ENCODE measurements around the gene NAIF1. TPM values are rescaled to one million over a fixed set of nuclear protein-coding genes. Genes with fewer than 3 reads are reported as not detected.

The NAIF1 gene
- total RNA-seq, 6 experiments from 2014 or later = 8.7 to 11.5 (median 9.8) TPM

DNA sequence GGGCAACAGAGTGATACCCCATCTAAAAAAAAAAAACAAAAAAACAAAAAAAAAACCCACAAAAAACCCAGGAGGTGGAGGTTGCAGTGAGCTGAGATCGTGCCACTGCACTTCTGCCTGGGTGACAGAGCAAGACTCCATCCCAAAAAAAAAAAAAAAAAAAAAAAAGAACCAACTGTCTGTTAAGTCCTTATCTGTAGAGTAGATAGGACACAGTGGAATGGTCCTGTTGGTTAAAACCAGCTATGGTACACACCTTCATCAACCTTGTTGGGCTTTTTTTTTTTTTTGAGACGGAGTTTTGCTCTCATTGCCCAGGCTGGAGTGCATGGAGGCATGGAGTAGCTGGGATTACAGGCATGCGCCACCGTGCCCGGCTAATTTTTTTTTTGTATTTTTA is 13.1 kb upstream of the NAIF1 start:
- Mint-ChIP-seq H3K36me3 (ENCODE audit: low read depth) (no peaks in the 10 kb centered on the region), H3K27ac (no peak overlapping the region), H3K9me3 (no peaks in the 10 kb centered on the region), H3K27me3 (ENCODE audit: insufficient read depth) (no peaks in the 10 kb centered on the region; the same call in 1 of the 2 replicates), H3K4me1 (ENCODE audit: low read depth) (peaks cover 59% of the 10 kb centered on the region), H3K4me3 (no peak overlapping the region)
- DNase-seq = no peak
- TF ChIP-seq, protein P1, sequence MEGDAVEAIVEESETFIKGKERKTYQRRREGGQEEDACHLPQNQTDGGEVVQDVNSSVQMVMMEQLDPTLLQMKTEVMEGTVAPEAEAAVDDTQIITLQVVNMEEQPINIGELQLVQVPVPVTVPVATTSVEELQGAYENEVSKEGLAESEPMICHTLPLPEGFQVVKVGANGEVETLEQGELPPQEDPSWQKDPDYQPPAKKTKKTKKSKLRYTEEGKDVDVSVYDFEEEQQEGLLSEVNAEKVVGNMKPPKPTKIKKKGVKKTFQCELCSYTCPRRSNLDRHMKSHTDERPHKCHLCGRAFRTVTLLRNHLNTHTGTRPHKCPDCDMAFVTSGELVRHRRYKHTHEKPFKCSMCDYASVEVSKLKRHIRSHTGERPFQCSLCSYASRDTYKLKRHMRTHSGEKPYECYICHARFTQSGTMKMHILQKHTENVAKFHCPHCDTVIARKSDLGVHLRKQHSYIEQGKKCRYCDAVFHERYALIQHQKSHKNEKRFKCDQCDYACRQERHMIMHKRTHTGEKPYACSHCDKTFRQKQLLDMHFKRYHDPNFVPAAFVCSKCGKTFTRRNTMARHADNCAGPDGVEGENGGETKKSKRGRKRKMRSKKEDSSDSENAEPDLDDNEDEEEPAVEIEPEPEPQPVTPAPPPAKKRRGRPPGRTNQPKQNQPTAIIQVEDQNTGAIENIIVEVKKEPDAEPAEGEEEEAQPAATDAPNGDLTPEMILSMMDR (IDR thresholded peaks at IDR 0.05) = no peak

DNA sequence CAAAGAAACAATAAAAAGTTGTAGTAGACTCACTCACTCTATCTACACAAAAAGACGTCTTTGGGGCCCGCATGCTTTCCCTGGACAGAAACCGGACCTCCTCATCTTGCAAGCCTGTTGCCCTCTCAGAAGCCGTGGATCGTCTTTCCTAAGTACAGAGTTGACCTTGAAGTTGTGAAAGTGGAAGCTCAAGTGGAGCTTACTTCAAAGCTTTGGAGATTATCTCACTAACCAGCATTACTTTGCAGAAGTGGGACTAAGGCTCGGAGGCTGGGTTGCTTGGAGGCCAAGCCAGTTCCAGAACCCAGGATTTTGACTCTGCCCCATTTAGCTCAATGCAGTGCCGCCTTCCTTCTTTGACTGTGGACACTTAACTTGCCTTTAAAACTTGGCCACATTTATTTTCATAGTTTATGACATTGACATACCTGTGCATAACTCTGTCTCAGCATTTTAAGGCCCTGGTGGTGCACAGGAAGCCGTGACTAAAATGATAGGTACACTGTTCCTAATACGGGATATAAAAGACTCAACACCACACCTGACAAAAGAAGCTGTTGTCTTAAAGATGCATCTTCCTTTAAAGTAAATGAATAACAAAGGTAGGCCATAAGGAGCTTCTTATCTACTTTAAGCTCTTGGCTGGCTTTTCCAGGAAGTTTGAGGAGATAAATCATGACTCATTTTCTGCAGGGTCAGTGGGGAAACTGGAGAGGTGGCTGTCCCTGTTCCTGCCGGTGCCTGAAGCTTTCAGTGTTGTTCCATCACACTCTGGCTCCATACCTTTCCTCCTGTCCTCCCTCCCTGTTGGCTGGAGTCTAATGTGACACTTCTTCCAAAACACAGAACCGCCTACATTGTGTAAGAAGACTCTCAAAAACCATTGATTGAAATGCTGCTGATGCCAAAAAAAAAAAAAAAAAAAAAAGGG is 11.6 kb upstream of the NAIF1 start:
- Mint-ChIP-seq H3K4me1 (ENCODE audit: low read depth) (peaks cover 49% of the 10 kb centered on the region), H3K9me3 (no peaks in the 10 kb centered on the region), H3K27ac (peak overlapping the region; percentile 65), H3K4me3 (peak overlapping the region; percentile 7; the same call in 1 of the 2 replicates), H3K36me3 (ENCODE audit: low read depth) (no peaks in the 10 kb centered on the region), H3K27me3 (ENCODE audit: insufficient read depth) (no peaks in the 10 kb centered on the region; the same call in 1 of the 2 replicates)
- peak; percentile 30 for DNase-seq
- TF ChIP-seq, protein P1 (IDR thresholded peaks at IDR 0.05) = no peak

DNA sequence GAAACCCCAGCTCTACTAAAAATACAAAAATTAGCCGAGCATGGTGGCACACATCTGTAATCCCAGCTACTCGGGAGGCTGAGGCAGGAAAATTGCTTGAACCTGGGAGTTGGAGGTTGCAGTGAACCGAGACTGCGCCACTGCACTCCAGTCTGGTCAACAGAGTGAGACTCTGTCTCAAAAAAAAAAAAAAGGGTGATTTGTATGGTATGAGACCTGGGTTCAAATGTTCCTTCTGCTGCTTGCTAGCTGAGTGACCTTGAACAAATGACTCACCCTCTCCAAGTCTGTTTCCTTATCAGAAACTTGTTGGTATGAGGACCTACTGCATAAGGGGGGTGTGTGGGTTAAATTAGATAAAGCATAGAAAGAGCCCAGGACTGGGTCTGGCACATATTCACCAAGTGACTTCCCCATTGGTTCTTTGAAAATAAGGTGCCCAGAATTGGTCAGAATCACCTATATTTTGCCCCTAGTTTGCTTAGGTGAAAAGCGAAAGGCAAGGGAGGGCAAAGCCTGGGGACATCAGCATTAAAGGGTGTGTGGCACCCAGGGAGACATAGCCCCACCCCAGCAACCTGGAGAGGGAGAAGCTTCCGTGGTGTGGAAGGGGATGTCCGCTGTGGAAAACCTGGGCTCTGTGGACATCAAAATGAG is 10.9 kb upstream of the NAIF1 start:
- H3K4me3 Mint-ChIP-seq = no peak overlapping the region
- H3K36me3 Mint-ChIP-seq (ENCODE audit: low read depth) = no peaks in the 10 kb centered on the region
- no peak for DNase-seq
- H3K9me3 Mint-ChIP-seq = no peaks in the 10 kb centered on the region
- peaks cover 53% of the 10 kb centered on the region for H3K4me1 Mint-ChIP-seq (ENCODE audit: low read depth)
- TF ChIP-seq, protein P1 (IDR thresholded peaks at IDR 0.05) = no peak
- no peaks in the 10 kb centered on the region; the same call in 1 of the 2 replicates for H3K27me3 Mint-ChIP-seq (ENCODE audit: insufficient read depth)
- peak overlapping the region; percentile 18; the same call in 1 of the 2 replicates for H3K27ac Mint-ChIP-seq

DNA sequence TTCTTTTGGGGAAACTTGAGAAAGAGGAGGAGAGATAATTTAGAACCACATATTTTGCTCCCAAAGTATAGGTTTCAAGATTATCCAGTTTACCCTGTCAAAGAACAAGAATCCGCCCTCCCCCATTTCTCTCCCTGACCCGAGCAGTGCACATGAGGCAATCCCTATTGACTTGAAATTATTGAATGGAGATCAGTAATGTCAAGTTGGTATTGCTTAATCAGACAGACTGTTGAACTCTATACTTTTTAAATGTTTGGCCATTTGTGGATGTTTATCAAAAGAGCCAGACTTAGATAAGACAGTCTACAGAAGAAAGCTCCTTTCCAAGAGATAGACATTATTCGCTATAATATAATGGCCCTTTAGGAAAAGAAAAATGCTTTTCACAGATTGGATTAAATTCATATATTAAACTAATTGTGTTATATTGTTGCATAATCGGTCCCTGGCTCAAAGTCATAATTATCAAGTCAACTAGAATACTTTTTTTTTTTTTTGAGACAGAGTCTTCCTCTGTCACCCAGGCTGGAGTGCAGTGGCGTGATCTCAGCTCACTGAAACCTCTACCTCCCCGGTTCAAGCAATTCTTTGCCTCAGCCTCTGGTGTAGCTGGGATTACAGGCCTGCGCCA is 6.2 kb upstream of the NAIF1 start:
- TF ChIP-seq, protein P1 (IDR thresholded peaks at IDR 0.05) = no peak
- DNase-seq = no peak

More for the DNA sequence above, 6.2 kb upstream of the NAIF1 start:
- Mint-ChIP-seq H3K9me3 (no peaks in the 10 kb centered on the region), H3K4me3 (no peak overlapping the region; the same call in 1 of the 2 replicates), H3K27ac (peak overlapping the region; percentile 96), H3K27me3 (ENCODE audit: insufficient read depth) (peaks cover 3% of the 10 kb centered on the region; the same call in 1 of the 2 replicates), H3K4me1 (ENCODE audit: low read depth) (peaks cover 53% of the 10 kb centered on the region), H3K36me3 (ENCODE audit: low read depth) (no peaks in the 10 kb centered on the region)

Measured in HFFc6 (cell line).